ENCODE results near the gene CNBD2.

The CNBD2 gene

GRCh38 chr20:35979544-35979943, 11.2 kb downstream of the CNBD2 start:
- TF ChIP-seq CTCF (IDR thresholded peaks at IDR 0.05) = no peak

GRCh38 chr20:35981969-35982368, 13.6 kb downstream of the CNBD2 start:
- TF ChIP-seq CTCF (IDR thresholded peaks at IDR 0.05) = no peak

GRCh38 chr20:35984382-35984781, 16.0 kb downstream of the CNBD2 start:
- TF ChIP-seq CTCF (IDR thresholded peaks at IDR 0.05) = no peak

- TF ChIP-seq CTCF (IDR thresholded peaks at IDR 0.05) = no peak
Observed at GRCh38 chr20:35985806-35986205, 17.4 kb downstream of the CNBD2 start.

- TF ChIP-seq CTCF (IDR thresholded peaks at IDR 0.05) = no peak
Observed at GRCh38 chr20:35988910-35989463, 20.6 kb downstream of the CNBD2 start.

GRCh38 chr20:35991142-35991771, 22.9 kb downstream of the CNBD2 start:
- peak; percentile 53; the same call in 1 of the 2 replicates for TF ChIP-seq CTCF (IDR thresholded peaks at IDR 0.05)

GRCh38 chr20:35992713-35993335, 24.4 kb downstream of the CNBD2 start:
- peak; percentile 89 for TF ChIP-seq CTCF (IDR thresholded peaks at IDR 0.05)
